ENCODE measurements around the gene RIPK3. TPM values are rescaled to one million over a fixed set of nuclear protein-coding genes. Genes with fewer than 3 reads are reported as not detected.

RIPK3 gene
- total RNA-seq, 4 donors from 2014 or later: 6.8 to 13.7 (median 11.1) TPM

DNA sequence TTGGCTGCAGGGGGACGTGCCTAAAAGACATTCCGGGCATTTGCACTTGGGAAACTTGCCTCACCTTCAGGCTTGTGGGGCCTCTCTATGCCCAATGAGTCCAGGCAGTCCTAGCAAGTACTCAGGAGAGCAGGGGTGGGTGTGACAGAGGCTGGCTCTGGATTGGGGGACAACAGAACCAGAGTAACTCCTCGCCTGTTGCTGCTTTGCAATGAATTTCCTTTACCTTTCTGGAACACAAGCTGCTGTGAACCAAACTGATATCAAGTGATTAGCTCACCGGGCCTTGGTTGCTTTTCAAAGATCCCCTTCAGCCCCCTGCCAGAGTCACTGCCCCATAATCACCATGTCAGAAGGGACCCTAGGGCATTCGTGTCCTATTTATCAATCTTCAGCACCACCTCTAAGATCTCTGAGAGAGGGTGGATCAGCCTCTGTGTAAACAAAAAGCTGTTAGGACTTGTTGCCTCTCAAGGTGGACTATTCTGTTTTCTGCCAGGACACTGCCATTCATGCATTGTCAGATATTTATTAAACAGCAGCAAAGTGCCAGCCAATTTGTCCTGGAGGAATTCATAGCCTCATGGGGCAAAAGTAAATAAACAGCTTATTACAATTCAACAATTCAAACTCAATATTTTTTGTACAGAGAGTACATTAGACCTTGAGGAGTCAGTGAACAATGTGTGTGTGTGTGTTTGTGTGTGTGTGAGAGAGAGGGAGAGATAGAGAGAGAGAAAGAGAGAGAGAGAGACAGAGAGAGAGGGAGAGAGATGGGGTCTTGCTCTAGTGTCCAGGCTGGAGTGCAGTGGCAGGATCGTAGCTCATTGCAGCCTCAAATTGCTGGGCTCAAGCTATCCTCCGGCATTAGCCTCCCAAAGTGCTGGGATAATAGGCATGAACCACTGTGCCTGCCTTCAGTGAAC, 39.5 kb upstream of the RIPK3 start:
- no peak for DNase-seq (ENCODE audit: low spot score in 2 of 2)
- no peak overlapping the region for H3K27ac ChIP-seq
- TF ChIP-seq EP300 (IDR thresholded peaks at IDR 0.05) (no peak), POLR2A (IDR thresholded peaks at IDR 0.05) (no peak), CTCF (IDR thresholded peaks at IDR 0.05) (no peak), POLR2AphosphoS5 (IDR thresholded peaks at IDR 0.05) (no peak)
- WGBS: 69% methylated on average over 7 of the region's 7 CpGs
- H3K36me3 ChIP-seq: no peaks in the 10 kb centered on the region
- H3K9me3 ChIP-seq: no peaks in the 10 kb centered on the region
- no peak overlapping the region for H3K4me3 ChIP-seq
- peaks cover 44% of the 10 kb centered on the region for H3K4me1 ChIP-seq
- H3K27me3 ChIP-seq: no peaks in the 10 kb centered on the region

GRCh38 chr14:24378327-24378726, 38.5 kb upstream of the RIPK3 start:
- no peak for DNase-seq (ENCODE audit: low spot score in 2 of 2)
- WGBS: 100% methylated on average over 1 of the region's 3 CpGs
- Histone ChIP-seq H3K36me3 (peaks cover under 1% of the 10 kb centered on the region), H3K4me3 (no peak overlapping the region), H3K4me1 (peaks cover 44% of the 10 kb centered on the region), H3K27me3 (no peaks in the 10 kb centered on the region), H3K9me3 (no peaks in the 10 kb centered on the region), H3K27ac (no peak overlapping the region)
- TF ChIP-seq EP300 (IDR thresholded peaks at IDR 0.05): no peak
- TF ChIP-seq POLR2AphosphoS5 (IDR thresholded peaks at IDR 0.05): no peak
- no peak for TF ChIP-seq POLR2A (IDR thresholded peaks at IDR 0.05)
- TF ChIP-seq CTCF (IDR thresholded peaks at IDR 0.05): no peak

- DNase-seq (ENCODE audit: low spot score in 2 of 2): no peak
- no peaks in the 10 kb centered on the region for H3K9me3 ChIP-seq
- no peaks in the 10 kb centered on the region for H3K27me3 ChIP-seq
- peaks cover 44% of the 10 kb centered on the region for H3K4me1 ChIP-seq
- WGBS: 24% methylated on average over 2 of the region's 2 CpGs
- H3K36me3 ChIP-seq: peaks cover 3% of the 10 kb centered on the region
- TF ChIP-seq POLR2A (IDR thresholded peaks at IDR 0.05) (no peak), EP300 (IDR thresholded peaks at IDR 0.05) (no peak)
- no peak overlapping the region for H3K4me3 ChIP-seq
- H3K27ac ChIP-seq: no peak overlapping the region
These were observed 37.9 kb upstream of the RIPK3 start for GRCh38 chr14:24377657-24378056.

DNA sequence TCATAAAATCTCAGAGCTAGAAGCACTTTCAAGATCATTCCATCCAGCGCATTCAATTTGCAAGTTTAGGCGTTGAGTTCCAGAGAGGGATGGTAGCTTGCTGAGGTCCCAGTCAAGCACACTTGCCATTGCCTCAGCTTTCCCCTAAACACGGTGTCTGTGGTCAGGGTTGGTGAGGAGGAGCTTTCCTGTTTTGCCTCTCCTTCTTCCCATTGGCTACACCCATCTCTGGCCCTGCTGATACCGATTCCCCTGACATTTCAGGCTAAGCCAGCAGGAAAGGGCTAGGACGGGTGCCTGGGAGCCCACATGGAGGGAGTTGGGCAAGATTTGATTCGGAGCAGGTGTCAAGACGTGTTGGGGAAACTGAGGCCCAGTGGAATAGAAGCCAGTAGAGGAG, 37.3 kb upstream of the RIPK3 start:
- H3K4me1 ChIP-seq: peaks cover 40% of the 10 kb centered on the region
- no peaks in the 10 kb centered on the region for H3K9me3 ChIP-seq
- 91% methylated on average over 7 of the region's 7 CpGs for WGBS
- H3K36me3 ChIP-seq: peaks cover 3% of the 10 kb centered on the region
- H3K4me3 ChIP-seq: no peak overlapping the region
- no peak for DNase-seq (ENCODE audit: low spot score in 2 of 2)
- TF ChIP-seq POLR2A (IDR thresholded peaks at IDR 0.05): no peak
- no peak for TF ChIP-seq EP300 (IDR thresholded peaks at IDR 0.05)
- TF ChIP-seq CTCF (IDR thresholded peaks at IDR 0.05): no peak
- TF ChIP-seq POLR2AphosphoS5 (IDR thresholded peaks at IDR 0.05): no peak
- H3K27ac ChIP-seq: no peak overlapping the region
- no peaks in the 10 kb centered on the region for H3K27me3 ChIP-seq

DNA sequence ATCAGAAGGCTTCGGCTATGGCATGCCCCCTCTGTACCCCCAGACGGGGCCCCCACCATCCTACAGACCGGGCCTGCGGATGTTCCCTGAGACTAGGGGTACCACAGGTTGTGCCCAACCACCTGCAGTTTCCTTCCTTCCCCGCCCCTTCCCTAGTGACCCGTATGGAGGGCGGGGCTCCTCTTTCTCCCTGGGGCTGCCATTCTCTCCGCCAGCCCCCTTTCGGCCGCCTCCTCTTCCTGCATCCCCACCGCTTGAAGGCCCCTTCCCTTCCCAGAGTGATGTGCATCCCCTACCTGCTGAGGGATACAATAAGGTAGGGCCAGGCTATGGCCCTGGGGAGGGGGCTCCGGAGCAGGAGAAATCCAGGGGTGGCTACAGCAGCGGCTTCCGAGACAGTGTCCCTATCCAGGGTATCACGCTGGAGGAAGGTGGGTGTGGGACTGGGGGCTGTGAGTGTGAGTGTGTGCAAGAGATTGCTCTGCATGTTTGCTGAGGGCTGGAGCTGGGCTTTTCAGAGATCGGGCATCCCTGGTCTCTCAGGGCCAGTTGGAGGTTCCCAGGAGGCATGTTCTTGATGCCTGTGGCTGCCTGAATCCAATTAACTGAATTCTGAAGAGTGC, 36.8 kb upstream of the RIPK3 start:
- Histone ChIP-seq H3K27me3 (no peaks in the 10 kb centered on the region), H3K4me1 (peaks cover 36% of the 10 kb centered on the region), H3K9me3 (no peaks in the 10 kb centered on the region), H3K36me3 (peaks cover 7% of the 10 kb centered on the region), H3K27ac (no peak overlapping the region), H3K4me3 (no peak overlapping the region)
- no peak for TF ChIP-seq EP300 (IDR thresholded peaks at IDR 0.05)
- TF ChIP-seq CTCF (IDR thresholded peaks at IDR 0.05): no peak
- TF ChIP-seq POLR2A (IDR thresholded peaks at IDR 0.05): no peak
- no peak for DNase-seq (ENCODE audit: low spot score in 2 of 2)
- WGBS: 77% methylated on average over 16 of the region's 16 CpGs
